HEK293 (cell line): ENCODE data around the gene ZNF423.

Experiments used
- ZFP41 ChIP-seq: fragments of 450-650 bp; formaldehyde crosslinking; IDR thresholded peaks from 2 replicates; pipeline ENCODE4 v1.5.1; 2016; ENCODE audit warnings: missing biosample characterization, missing genetic modification characterization, borderline replicate concordance
- ZNF155 ChIP-seq: fragments of 450-650 bp; formaldehyde crosslinking; IDR thresholded peaks from 2 replicates; pipeline ENCODE4 v1.5.1; 2016; ENCODE audit warnings: missing biosample characterization, missing genetic modification characterization
- ZNF202 ChIP-seq: fragments of 450-650 bp; formaldehyde crosslinking; IDR thresholded peaks from 2 replicates; pipeline ENCODE4 v1.5.1; 2016; ENCODE audit warnings: missing biosample characterization, missing genetic modification characterization, borderline replicate concordance
- ZNF549 ChIP-seq: fragments of 450-650 bp; IDR thresholded peaks from 2 replicates; pipeline ENCODE4 v1.5.1; 2018; ENCODE audit warnings: missing biosample characterization, missing genetic modification characterization, mild to moderate bottlenecking, inconsistent platforms, moderate library complexity
- TF ChIP-seq, protein P1 (sequence below): fragments of 450-650 bp; formaldehyde crosslinking; IDR thresholded peaks from 2 replicates; pipeline ENCODE4 v1.5.1; 2016; ENCODE audit warnings: missing biosample characterization, missing genetic modification characterization
- TF ChIP-seq, protein P2 (sequence below): fragments of 450-650 bp; formaldehyde crosslinking; IDR thresholded peaks from 2 replicates; pipeline ENCODE4 v1.5.1; 2016; ENCODE audit warnings: missing biosample characterization, missing genetic modification characterization
- TF ChIP-seq, protein P3 (sequence below): fragments of 450-650 bp; formaldehyde crosslinking; optimal IDR thresholded peaks from 2 replicates; pipeline ENCODE3; 2016; ENCODE audit warnings: missing biosample characterization, mild to moderate bottlenecking, missing genetic modification characterization

DNA sequence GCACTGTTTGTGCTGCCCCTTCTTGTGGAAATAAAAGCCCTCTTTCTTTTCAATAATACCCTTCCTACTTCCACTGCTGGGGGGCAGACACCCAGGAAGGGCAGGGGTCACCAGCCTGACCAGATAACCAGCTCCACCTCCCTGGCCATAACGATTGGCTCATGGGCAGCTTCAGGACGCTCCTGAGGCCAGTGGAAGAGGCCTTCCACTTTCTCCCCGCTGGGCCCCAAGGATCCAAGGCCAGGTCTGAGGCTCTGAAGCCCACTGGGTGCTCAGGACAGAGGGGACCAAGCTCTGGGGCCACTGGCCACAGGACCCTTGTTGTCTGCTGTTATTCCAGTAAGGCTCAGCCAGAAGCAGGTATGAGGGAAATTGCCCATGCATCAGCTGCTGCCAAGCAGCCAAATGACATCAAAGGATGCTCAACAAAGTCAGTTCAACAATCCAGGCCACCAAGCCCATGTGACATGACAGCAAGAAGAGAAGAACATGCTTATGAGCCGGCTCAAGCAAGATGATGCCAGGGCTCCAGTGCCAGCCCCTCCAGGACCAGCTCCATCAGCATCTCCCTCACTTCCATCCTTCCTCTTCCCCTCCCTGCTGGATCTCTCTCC is 238.8 kb downstream of the ZNF423 start:
- TF ChIP-seq, protein P1, sequence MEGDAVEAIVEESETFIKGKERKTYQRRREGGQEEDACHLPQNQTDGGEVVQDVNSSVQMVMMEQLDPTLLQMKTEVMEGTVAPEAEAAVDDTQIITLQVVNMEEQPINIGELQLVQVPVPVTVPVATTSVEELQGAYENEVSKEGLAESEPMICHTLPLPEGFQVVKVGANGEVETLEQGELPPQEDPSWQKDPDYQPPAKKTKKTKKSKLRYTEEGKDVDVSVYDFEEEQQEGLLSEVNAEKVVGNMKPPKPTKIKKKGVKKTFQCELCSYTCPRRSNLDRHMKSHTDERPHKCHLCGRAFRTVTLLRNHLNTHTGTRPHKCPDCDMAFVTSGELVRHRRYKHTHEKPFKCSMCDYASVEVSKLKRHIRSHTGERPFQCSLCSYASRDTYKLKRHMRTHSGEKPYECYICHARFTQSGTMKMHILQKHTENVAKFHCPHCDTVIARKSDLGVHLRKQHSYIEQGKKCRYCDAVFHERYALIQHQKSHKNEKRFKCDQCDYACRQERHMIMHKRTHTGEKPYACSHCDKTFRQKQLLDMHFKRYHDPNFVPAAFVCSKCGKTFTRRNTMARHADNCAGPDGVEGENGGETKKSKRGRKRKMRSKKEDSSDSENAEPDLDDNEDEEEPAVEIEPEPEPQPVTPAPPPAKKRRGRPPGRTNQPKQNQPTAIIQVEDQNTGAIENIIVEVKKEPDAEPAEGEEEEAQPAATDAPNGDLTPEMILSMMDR (tag by site-specific recombination): no peak
- TF ChIP-seq, protein P2, sequence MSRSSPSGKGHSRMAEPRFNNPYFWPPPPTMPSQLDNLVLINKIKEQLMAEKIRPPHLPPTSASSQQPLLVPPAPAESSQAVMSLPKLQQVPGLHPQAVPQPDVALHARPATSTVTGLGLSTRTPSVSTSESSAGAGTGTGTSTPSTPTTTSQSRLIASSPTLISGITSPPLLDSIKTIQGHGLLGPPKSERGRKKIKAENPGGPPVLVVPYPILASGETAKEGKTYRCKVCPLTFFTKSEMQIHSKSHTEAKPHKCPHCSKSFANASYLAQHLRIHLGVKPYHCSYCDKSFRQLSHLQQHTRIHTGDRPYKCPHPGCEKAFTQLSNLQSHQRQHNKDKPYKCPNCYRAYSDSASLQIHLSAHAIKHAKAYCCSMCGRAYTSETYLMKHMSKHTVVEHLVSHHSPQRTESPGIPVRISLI (tag by site-specific recombination): no peak
- TF ChIP-seq, protein P3, sequence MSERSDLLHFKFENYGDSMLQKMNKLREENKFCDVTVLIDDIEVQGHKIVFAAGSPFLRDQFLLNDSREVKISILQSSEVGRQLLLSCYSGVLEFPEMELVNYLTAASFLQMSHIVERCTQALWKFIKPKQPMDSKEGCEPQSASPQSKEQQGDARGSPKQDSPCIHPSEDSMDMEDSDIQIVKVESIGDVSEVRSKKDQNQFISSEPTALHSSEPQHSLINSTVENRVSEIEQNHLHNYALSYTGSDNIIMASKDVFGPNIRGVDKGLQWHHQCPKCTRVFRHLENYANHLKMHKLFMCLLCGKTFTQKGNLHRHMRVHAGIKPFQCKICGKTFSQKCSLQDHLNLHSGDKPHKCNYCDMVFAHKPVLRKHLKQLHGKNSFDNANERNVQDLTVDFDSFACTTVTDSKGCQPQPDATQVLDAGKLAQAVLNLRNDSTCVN (tag by site-specific recombination): no peak
- TF ChIP-seq ZNF202 (tag by site-specific recombination) (no peak), ZNF155 (tag by site-specific recombination) (no peak), ZFP41 (no peak), ZNF549 (no peak)
